Activated CD8-positive, alpha-beta memory T cell treated with anti-CD3 and anti-CD28 coated beads for 4 hours (primary cell): ENCODE results near the gene ANP32E.
"Not testable (repeated sequence)": the region's sequence is repeated elsewhere in the genome, so short reads cannot be mapped to it uniquely, and the experiment has no call there.

Experiments used
- DNase-seq, 2 donors: peaks; one replicate each; pipeline ENCODE4 v3.0.0-alpha.2; 2020; ENCODE audit warnings: low read depth in 2 of 2

The ANP32E gene

DNA sequence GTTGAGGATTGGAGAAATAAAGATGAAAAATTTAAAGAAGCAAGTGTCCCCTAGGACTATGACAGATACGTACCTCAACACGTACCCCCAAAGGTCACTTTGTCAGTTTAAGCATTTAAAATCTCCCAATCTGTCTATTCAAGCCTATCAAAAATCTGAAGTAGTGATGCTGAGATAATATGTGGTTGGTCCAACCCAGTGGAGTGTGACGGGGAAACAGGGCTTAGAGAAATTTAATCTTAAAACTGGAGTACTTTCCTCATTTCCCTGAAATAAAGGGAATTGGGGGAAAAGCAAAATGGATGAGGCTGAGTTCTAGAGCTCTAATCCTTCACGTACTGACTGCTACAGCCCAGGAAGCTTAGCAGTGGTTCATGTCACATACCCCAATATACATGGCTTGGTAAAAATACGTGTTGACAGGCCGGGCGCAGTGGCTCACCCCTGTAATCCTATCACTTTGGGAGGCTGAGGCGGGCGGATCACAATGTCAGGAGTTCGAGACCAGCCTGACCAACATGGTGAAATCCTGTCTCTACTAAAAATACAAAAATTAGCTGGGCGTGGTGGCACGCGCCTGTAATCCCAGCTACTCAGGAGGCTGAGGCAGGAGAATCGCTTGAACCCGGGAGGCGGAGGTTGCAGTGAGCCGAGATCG lies 21.7 kb downstream of the ANP32E start:
- not testable (repeated sequence) for DNase-seq

DNA sequence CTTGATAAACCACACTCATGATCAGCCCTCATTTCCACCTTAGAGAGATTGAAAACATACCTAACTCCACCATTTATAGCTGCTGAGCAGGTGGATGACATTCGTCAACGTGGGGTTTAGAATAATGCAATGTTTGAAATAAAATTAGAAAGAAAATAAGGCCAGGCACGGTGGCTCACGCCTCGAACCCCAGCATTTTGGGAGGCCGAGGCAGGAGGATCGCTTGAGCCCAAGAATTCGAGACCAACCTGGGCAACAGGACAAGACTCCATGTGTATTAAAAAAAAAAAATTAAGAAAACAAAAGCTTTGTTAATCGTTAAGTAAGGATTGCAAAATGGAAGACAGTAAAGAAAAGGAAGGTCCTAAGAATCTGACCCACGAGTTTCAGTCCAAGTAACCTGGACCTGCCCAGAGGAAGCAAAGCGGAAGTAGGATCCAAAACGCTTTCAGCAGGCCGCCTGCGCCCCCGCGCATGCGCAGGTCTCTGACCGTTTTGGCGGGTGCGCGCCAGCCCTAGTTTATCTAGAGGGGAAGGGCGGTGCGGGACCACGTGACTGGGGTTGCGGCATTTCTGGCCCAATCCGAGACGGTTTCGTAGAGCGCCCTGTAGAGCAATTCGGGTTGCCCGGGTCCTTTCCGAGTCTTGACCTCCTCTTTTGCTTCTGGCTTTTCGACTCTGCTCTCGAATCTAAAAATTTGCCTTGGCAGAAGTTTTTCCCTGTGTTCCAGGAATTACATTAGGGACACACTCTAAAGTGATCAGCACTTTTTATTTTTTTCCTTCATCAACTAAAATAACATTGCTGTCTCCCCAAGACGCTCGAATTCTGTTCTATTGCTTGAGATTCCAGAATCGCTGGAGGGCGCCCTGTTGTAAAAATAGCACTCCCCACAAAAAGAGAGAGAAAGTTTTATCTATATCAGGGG lies 22.5 kb downstream of the ANP32E start:
- DNase-seq: peak; percentile 81 to 87

DNA sequence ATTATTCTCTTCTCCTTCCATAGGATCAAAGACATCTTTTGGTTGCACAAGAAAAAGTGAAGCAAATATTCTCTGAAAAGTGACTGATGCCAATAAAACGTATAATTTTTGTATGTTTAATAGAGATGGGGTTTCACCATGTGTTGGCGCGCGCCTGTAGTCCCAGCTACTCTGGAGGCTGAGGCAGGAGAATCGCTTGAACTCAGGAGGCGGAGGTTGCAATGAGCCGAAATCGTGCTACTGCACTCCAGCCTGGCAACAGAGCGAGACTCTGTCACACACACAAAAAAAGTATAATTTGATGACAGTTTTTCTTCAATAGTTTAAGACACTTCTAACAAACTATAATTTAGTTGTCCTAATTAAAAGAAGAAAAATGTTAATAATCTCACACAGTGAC lies 23.8 kb downstream of the ANP32E start:
- no peak for DNase-seq

DNA sequence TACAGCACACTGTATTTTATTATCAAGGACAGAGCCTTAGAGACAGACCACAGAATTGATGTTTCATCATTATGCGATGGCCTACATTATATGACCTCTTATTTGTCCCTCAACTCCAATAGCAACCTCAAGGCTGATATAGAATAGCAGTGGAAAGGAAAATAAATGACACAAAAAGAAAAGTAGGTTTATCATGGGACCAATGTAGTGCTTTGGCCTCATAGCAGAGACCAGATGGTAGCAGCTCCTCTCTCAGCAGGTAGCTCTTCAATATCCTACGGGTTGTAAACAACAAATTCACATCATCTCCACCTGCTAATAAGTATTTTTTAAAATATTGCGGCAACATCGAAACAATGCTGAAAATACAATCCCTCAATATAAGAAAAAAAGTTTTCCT lies 25.2 kb downstream of the ANP32E start:
- no peak for DNase-seq

DNA sequence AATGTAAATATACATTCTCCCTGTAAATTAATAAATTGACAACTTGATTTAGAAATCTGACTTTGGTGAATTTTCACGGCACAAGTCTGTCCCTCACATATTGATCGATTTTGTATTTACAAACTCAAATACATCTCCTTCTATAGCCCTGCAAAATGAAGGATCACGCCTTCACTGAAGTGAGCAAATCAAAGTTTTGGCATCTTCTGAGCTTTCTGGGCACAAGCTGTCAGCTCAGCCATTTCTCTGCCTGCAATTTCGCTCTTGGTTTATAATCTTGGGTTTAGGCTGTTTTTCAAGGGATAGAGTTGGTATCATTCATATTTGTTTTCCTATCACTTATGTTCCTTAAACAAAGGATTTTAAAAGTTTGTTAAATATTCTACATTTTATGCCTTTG lies 25.8 kb downstream of the ANP32E start:
- DNase-seq: no peak

DNA sequence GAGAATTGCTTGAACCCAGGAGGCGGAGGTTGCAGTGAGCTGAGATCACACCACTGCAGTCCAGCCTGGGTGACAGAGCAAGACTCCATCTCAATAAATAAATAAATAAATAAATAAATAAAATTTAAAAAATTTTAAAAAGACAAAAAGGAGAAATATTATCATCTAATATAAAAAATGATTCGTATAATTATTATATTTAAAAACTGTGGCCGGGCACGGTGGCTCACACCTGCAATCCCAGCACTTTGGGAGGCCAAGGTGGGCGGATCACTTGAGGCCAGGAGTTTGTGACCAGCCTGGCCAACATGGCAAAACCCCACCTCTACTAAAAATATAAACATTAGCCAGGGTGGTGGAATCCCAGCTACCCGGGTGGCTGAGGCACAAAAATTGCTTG lies 27.5 kb downstream of the ANP32E start:
- DNase-seq: not testable (repeated sequence)

DNA sequence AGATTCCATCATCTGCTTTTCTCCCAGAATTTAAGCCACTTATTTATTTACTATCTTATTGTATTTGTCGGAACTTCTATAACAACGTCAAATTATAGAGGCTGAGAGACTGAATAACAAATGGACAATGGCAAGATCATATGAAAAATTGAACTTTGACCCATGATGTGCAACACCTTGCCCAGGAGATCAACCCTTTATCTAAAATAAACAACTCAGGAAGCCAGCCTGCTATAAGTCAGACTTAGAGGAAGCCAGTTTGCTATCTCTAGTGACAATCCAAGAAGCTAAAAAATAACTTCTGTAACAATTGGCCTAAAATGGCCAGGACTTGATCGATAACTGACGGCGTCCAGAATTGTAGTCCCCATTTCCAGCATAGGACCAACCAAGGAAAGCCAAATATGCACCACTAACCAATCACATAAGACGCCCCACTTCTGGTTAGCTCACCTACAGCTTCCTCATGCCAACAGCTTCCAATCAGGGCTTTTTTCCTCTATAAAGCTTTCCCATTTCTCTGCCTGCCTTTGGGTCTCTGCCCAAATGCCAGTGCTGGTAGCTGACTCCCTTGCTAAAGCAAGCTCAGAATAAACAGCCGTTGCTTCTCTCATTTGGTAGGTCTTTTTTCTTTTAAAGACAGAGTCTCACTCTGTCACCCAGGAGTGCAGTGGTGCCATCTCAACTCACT lies 28.5 kb downstream of the ANP32E start:
- DNase-seq: no peak

DNA sequence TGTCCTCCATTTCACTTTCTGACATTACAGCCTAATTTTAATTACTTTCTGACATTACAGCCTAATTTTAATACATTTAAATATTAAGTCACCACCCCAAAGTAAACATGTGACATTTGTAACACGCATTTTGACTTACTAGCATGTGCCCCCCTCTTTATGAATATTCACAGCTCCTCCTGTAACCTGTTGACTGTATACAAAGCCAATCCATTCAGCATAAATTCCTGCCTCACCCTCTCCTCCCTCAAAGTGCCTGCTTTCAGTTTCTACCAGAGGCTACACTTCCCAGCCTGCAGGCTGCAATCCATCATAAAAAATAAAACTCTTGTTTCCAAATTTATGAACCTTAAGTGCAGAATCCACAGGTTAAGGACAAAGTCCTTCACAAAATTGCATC lies 39.5 kb downstream of the ANP32E start:
- no peak for DNase-seq

DNA sequence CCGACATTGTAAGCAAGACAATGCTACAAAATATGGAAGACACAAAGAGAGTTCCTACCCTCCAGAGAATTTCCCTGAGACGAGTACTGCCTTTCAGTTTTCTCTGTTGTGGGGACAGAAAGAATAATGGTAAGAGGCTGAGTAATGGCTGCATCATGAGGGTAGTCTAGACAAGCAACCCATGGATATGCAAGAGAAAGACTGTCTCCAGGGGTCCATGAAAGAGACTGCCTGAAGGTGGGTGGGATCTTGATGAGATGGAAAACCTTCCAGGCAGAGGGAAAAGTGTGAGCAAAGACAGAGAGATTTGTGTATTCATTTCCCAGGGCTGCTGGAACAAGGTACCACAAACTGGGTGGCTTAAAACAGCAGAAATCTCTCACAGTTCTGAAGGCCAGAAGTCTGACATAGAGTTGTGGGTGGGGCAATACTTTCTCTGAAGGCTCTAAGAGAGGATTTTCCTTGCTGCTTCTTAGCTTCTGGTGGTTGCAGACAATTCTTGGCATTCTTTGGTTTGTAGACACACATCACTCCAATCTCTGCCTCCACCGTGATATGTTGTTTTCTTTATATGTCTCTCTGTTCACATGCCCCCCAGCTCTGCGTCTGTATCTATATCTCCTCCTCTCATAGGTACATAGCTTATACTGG lies 41.4 kb downstream of the ANP32E start:
- no peak for DNase-seq

DNA sequence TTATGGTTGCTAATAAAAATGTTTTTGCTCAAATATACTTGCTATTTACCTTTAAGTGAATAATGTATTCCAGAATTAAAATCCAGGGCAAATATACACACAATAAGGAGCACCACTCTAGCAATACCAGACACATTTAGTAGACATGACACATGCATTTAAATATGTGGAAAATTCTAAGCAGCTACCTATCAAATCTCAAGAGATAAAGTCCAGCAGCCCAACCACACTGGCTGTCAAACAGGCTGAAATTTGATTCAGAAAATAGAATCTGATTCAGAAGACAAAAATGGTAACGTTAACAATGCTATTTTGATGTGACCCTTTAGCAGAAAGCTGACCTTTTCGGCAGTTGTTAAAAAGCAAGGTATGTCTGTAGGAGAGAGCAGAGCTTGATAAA lies 43.9 kb downstream of the ANP32E start:
- DNase-seq: no peak

DNA sequence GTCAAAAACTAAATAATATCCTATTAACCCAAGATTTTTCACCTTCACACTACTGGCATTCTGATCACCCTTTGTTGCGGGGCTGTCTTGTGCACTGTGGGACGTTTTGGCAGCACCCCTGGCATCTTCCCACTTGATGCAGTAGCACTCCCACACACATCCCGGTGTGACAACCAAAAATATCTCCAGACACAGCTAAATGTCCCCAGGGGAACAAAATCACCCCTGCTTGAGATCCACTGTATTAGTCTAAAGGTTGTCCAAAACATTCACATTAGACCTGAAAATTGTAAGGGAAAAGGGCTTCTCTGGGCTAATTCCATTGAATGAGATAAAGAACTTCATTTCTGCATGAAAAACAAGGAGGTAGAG lies 48.4 kb downstream of the ANP32E start:
- DNase-seq: no peak

DNA sequence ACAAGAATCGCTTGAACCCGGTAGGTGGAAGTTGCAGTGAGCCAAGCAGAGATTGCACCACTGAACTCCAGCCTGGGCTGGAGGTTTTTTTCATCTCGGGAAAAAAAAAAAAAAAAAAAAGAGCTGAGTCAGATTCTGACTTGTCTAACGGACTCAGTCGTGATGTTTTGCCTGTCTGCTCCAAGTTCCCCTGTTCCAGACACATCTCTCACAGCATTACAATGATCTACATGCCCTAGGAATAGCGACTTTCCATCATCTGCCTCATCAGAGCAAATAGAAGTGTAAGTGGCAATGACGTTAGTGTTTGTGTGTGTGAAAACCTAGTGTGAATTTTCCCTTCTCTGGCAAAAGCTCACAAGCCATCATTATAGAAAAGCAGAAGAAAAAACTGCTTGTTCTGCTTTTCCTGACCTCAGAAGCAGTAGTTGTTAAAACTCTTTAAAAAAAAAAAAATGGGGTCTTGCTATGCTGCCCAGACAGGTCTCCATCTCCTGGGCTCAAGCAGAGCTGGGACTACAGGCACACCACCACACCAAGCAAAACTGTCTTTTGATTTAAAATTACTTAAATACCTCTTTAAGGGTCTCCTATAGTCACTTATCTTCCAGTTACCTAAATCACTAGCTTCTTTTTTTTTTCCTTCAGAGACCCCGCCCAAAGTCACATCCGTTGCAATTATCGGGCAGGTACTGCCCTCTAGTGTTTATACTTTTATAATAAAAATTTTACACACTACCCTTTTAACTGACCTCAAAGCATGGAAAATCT lies 48.9 kb downstream of the ANP32E start:
- DNase-seq: no peak

DNA sequence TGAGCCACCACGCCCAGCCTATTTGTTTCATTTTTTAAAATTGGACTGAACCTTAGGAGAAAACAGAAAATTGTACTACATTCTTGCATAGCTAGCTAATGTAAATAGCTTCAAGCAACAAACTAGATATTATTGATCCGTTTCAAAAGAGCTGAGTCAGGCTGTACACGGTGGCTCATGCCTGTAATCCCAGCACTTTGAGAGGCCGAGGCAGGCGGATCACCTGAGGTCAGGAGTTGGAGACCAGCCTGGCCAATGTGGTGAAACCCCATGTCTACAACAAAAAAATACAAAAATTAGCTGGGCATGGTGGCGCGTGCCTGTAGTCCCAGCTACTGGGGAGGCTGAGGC lies 49.5 kb downstream of the ANP32E start:
- DNase-seq: not testable (repeated sequence)

DNA sequence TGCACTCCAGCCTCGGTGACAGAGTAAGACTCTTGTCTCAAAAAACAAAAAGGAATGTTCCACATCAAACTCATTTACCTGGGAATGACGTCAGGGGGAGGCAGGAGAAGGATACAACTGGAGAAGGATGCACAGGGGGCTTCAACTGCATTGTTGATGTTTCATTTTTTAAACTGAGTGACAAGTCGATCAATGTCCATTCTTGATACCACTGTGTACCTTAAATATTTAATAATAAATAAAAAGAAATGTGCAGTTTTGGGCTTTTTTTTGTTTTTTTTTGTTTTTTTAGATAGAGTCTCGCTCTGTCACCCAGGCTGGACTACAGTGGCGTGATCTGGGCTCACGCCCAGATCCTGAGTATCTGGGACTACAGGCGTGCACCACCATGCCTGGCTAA lies 50.4 kb downstream of the ANP32E start:
- no peak for DNase-seq

DNA sequence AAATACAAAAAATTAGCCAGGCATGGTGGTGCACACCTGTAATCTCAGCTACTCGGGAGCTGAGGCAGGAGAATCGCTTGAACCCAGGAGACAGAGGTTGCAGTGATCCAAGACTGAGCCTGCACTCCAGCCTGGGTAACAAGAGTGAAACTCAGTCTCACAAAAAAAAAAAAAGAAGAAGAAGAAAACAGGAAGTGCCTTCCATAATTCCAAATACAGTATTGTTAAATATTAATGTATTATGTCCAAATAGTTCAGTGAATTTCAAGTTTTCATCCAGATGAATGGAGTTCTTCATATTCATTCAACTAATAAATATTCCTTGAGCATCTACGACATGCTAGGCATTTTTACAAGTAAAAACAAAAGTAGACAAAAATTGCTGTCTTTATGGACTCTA lies 52.9 kb downstream of the ANP32E start:
- DNase-seq: no peak

DNA sequence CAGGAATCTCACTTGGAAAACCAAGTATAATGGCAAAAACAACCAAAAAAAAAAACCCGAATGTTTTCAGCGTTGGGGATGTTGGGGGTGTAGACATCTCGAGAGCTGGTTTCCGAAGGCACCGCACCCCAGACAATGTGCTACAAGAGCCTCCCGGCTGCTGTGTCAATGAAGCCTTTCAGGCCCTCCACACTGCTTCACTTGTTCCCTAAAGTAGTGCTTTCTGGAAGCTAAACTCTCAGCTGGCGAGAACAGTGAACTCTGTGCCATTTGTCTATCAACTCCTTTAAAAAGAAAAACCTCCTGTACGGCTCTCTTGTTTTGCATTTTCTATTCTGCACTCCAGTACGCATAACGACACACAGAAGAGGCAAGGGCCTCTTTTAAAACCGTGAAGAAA lies 53.7 kb downstream of the ANP32E start:
- DNase-seq: no peak

DNA sequence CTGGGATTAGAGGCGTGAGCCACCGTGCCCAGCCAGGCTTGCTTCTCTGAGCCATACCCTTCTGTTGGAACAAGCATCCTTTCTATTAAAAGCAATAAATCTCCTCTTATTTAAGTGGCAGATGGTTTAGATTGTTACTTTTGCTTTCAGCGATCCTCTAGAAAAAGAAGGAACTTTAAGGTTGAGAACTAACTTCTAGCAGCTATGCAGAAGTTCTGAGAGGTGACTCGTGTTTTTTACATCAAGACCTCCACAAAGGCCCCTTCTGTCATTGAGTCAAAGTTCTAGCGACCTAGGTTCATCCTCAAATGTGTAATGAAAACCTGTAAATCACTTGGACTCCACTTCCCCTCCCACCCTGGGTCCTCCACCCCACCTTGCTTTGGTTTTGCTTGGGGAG lies 55.4 kb downstream of the ANP32E start:
- no peak for DNase-seq

DNA sequence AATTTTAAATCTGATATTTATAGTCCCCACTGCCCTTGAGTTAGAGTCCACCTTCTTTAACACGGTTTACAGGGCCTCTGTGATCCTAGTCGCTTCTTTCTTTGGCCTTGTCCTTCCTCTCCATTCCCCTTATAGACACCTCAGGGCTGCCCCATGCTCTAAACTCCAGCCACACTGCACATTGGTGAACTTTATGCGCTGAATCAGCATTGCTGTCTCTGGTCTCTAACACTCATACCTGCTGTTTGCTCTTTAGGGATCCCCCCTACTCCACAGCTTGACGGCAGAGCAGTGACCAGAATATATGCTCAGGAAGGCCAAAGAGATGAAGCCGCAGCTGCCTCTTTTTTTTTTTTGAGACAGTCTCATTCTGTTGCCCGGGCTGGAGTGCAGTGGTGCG lies 56.0 kb downstream of the ANP32E start:
- DNase-seq: no peak

DNA sequence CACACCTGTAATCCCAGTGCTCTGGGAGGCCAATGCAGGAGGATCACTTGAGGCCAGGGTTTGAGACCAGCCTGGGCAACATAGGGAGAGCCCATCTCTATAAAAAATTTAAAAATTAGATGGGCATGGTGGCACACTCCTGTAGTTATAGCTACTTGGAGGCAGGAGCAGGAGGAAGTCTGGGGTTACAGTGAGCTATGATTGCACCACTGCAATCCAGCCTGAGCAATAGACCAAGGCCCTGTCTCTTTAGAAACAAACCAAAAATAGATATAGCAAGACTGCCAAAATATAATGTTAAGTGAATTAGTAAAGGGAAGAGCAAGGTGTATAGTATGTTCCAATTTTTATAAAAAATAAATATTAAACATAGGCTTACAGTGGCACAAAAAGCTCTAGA lies 57.4 kb downstream of the ANP32E start:
- DNase-seq: no peak

DNA sequence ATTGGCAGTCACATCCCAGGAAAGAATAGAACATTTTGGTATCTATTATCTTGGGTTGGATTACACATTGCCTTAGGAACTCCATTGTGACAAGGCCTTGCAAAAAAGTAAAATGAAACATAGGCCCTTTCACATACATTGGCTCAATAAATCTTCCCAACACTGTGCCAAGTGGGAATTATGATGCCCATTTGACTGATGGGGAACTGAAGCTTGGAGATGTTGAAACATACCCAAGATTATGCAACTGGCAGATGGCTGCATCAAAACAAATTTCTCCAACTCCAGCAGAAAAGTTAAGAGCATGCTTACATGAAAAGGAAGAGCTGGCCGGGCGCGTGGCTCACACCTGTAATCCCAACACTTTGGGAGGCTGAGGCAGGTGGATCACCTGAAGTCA lies 59.3 kb downstream of the ANP32E start:
- no peak for DNase-seq

DNA sequence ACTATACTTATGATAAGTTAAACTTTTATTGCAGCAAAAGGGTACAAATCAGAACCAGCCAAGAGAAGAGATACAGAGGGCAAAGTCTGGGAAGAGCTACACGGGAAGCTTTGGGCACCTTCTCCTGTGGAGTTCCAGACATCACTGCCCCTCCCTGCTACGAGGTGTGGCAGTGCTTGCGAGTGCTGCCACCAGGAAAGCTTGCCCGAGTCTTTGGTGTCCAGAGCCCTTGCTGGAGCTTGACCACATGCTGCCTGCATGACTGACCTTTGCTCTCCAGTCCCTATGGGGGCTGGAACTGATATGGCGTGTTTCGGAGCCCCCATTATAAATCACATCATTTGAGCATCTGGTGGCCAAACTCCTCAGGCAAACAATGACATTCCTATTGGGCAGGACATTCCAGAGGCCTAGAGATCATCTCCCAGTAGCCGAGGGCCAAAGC lies 62.7 kb downstream of the ANP32E start:
- DNase-seq: no peak

DNA sequence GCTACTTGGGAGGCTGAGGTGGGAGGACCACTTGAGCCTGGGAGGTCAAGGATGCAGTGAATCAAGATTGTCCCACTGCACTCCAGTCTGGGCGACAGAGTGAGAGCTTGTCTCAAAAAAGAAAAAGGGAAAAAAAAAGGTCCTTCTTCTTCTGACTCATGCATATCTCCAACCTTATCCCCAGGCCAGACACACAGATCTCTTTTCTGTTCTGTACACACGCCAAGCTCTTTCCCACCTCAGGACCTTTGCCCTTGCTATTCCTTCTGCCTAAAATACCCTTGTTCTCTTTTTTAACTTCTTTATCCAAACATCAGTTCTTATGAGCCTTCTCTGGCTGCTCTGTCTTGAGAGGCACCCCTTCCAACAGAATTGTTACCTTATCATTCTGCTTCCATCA lies 64.1 kb downstream of the ANP32E start:
- DNase-seq: no peak
